NCI-H1417 treated with DMSO at 0.1 percent for 48 hours (cell line): ENCODE measurements around the gene TBX2.
A peak's percentile ranks its signal among the peaks of the same experiment; 100 is the strongest.
"Not testable (repeated sequence)": the region's sequence is repeated elsewhere in the genome, so short reads cannot be mapped to it uniquely, and the experiment has no call there.

ENCODE experiments used
- DNase-seq: peaks from one replicate; lab custom pipeline; 2025; lab: John Stamatoyannopoulos, UW

TBX2 gene

DNA sequence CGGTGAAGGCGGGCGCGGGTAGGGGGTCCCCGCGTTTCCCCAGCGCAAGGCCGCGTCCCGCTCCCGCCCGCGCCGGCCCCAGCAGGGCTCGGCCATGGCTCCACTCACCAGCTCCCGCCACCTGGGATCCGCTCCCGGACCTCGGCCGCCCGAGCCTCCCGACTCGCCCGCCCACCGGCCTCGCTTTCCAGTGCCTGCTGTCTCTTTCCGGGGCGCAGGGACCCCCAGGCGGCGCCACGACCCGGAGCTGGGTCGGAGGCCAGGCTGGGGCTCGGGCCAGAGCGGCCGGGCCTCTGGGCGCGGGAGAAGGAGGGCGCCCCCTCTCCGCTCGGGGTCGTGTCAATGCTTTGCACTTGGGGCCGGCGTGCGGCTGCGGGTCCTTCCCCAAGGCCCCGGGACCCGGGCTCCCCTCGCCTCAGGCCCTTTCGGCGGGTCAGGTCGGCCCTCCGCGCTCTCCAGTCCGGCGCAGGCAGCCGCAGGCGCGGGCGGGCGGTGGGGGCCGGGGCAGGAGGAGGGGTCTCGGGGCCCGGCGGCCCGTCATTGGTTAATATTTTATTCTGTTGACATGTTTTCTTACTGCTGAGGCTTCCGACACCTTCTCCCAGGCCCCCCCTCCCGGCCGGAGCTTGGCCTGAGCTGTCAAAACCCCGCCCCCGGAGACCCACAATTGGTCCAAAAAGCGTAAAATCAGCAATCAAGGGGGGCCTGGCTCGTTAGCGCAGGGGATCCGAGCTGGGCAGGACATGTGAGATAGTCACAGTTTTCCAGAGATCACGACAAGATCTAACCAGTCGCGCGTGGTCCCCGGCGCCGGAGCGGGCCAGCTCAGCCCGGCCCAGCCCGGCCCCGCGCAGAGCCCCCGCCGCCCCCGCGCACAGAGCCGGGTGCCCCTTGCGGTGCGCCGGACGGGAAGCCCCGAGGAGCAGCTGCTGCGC, at the start of gene TBX2:
TSS of gene TBX2 (plus strand) at position 713 of the 935 bp plus-strand sequence. CDS start 334 bp downstream, outside the sequence.
- DNase-seq, result no peak

DNA sequence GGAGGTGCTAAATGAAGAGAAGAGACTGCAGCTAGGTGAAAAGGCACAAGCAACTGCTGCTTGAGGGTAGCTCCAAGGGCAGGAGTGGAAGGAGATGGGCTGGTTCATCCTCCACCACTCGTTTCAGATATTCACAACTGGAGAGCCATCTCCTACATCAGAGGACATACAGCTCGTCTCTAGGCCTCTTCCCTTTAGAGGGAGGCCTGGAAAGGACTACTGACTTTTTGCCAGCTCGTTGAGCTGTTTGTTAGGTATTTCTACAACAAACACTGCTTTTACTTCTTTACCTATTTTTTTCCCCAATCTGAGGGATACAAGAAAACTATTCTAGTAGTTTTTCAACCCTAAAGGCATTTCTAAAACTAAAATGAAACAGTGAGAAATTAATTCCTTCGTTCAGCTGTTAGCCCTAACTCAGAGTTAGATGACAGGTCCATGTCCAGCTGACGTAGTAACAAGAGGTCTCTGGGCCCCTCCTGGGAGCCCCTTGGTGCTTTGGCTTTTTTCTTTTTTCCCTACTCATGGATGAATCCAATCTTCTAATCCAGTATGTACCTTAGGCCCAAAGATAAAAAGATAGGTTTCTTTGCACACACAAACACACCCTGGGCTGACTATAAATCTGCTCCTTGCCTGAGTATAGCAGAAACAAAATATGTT, 47.8 kb upstream of the TBX2 start:
- no peak for DNase-seq

DNA sequence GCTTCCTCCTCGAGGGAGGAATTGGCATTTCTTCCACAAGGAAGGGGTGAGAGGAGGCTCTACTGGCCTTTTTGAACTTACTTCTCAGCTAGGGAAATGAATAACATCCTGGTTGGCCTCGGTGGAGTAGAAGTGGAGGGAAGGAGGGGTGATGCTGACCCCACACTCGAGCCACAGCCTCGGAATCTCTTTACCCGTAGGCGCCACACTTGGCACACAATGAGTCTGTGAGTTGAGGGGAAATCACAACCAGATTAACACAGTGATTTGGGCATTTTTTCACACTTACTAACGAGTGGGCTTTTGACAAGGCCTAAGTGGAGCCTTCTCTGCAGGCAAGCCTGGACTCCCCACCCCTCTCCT, 47.3 kb upstream of the TBX2 start:
- DNase-seq, result no peak

DNA sequence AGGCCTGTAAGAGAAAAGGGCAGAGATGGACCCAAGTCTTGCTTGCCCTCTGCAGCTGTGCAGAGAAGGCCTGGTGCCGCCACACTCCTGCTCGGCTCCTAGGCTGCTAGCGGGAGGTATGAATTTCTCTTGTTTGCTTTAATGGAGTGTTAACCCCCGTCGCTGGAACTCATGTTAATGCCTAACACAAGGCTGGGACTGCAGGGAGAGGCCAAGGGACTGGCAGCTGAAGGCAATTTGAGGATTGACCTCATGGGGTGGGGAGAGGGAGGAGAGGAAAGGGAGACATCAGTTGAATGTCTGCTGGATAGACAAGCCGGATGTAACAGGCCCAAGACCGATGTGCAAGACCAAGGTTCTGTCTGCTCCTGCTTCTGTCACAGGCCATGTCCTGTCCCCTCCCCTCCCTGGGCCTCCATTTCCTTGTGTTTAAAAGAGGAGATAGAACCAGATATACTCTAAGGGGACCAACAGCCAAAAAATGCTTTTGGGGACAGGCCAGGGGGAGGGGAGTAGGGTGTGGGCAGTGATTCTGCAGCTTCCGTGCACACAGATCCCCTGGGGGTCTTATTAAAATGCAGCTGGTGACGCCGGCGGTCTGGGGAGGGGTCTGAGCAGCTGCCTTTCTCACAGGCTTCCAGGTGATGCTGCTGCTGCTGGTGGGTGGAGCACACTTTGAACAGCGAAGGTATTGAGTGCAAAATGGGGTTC, 46.7 kb upstream of the TBX2 start:
- no peak for DNase-seq

DNA sequence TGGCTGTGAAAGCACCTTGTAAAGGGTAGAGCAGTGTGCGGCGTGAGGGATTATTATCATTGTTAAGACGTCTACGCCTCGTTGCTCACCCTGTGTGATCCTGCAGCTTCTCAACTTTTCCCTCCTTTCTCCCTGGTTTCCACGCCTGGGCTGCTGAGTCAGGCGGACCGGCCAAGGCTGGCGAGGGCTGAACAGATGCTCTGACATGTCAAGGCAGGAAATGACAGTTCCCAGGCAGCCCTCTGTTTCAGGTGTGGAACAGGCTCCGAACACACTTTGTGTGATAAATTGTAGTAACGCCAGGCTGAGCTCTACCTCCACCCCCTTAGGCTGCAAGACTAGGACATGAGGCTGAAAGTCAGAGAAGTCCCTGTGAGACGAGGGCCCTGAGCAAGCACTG, 46.0 kb upstream of the TBX2 start:
- no peak for DNase-seq

DNA sequence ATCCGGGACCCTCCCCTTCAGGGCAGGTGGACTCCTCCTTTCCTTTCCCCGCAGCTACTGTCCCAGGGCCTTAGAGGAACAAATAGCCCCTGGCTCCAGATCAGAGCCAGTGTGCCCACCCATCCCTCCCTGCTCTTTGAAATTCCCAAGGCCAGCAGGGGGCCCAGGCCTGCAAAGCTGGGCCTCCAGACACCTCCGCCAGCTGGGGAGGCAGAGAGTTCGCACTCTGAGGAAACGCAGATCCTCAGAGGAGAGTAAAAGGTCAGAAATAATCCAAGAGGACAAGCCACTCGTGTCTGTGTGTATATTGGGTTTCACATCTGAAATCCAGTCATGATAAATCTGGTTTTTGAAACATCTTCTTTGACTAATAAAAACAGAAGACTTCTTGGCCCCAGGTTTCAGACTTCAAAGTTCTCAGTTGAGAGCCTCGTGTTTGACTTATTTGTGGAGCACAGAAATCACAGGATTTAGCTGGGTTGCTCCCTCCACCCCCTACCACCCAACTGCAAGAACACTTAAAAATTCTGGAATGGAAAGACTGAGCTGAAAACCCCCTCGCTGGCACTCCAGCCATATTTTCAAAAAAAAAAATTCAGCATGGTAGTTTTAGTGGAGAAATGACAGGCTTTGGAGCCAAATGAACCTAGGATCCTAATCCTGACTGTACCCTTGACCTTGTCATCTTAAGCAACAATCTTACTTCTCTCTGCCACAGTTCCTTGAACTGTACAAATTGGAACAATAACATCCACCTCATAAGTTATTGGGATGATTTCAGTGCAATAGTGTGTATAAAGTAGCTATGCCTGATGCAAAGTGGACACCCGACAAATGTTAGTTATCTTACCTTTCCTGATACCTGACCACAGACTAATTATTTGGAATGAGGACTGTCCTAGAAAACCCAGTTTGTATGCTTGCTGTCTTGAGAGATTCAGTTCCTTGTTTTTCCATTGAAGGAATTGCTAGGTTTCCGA, 44.5 kb upstream of the TBX2 start:
- no peak for DNase-seq

DNA sequence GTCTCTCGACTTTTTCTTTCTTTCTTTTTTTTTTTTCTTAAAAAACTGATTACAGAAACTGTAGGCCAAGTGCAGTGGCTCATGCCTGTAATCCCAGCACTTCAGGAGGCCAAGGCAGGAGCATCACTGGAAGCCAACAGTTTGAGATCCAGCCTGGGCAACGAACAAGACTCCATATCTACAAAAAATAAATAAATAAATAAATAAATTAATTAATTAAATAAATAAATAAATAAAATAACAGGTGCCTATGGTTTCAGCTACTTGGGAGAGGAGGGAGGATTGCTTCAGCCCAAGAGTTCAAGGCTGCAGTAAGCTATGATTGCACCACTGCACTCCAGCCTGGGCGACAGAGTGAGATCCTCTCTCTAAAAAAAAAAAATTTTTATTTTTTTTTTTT, 42.6 kb upstream of the TBX2 start:
- DNase-seq, result not testable (repeated sequence)

DNA sequence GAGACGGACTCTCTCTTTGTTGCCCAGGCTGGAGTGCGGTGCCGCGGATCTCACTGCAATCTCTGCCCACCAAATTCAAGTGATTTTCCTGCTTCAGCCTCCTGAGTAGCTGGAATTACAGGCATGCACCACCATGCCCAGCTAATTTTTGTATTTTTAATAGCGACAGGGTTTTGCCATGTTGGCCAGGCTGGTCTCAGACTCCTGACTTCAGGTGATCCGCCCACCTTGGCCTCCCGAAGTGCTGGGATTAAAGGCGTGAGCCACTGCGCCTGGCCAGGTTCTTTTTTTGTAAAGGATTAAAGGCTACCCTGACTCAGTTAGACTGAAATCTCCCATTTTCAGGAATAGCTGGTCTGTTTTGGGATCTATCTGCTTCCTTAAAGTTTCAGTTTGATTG, 40.1 kb upstream of the TBX2 start:
- DNase-seq, result not testable (repeated sequence)

DNA sequence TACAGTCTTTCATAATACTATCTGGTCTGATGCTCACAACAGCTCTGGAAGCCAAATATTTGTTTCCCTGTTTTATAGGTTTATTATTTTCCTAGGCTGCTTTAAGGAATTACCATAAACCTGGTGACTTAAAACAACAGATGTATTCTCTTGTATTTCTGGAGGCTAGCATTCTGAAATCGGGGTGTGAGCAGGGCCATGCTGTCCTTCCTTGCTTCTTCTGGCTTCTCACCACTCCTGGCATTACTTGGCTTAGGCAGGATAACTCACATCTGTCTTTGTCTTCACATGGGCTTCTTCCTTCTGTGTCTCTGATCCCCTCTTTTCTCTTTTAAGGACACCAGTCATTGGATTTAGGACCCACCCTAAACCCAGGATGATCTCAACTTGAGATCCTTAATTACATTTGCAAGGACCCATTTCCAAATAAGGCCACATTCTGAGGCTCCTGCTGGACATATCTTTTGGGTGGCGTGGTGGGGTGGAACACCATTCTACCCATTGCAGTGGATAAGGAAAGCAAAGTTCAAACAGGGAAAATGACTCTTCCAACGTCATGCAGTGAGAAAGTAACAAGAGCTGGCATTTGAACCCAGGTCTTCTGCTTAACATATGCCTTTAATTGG, 39.2 kb upstream of the TBX2 start:
- DNase-seq, result no peak

DNA sequence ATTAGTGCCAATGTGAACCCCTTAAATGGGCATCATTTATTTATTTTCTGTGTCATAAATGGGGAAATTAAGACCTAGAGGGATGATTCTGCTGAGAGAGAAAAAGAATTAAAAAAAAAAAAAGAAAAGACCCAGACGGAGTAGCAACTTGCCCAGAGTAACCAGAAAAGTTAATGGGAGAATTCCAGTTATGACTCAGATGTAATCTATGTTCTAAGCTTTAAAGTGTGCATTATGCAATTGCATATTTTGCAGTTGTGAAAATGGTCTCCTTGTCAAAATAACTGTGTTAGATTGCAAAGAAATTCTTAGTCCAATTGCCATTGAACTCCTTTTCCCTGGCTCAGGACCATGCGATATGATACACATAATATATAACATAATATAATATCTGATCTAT, 38.6 kb upstream of the TBX2 start:
- DNase-seq, result no peak

DNA sequence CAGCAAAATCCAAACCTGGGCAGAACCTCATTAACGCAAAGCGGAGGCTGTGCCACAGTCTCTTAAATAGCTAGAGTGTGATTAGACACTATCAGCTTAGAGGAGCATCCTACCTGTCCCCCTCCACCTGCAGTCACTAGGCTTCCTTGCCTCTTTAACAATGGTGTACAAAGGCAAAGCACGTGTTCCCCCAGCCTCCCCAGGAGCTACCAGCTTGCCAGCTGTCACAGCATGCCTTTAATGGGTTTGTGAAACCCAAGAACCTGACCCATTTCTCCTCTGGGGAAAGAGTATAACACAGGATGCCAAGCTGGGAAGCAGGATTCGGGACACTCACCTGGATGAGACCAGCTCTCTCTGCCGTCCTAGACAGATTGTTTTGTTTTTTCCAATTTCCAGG, 37.2 kb upstream of the TBX2 start:
- no peak for DNase-seq

DNA sequence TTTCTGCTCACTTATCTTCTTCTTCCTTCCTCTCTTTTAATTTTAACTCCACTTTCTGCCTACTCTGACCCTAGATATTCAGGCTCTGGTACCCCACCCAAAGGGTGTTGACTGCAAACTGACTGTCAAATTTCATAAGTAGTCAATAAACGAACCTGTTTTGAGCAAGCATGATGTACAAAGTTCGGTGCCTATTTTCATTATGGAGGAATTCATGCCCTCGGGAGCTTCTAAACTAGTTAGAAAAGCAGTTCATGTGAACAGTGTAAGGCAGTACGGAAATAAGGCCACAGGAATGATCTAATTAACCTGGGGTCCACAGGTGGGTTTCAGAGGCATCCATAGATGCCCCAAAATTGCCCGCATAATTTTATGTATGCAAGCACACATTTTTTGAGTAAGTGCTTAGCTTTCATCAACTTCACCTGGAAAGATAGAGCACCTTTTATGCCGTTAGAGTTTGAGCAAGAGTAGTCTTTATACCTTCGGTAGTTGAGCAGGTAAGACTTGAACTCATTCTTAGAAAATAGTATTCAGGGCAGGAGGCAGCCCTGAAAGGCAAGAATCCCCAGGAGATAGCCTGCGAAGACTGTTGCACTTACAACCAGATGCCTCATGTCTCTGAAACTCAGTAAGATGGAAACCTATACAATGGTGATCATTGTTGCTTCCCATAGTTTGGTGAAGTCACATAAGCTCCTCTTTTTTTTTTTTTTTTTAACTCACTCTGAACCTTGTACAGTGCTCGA, 36.6 kb upstream of the TBX2 start:
- no peak for DNase-seq

DNA sequence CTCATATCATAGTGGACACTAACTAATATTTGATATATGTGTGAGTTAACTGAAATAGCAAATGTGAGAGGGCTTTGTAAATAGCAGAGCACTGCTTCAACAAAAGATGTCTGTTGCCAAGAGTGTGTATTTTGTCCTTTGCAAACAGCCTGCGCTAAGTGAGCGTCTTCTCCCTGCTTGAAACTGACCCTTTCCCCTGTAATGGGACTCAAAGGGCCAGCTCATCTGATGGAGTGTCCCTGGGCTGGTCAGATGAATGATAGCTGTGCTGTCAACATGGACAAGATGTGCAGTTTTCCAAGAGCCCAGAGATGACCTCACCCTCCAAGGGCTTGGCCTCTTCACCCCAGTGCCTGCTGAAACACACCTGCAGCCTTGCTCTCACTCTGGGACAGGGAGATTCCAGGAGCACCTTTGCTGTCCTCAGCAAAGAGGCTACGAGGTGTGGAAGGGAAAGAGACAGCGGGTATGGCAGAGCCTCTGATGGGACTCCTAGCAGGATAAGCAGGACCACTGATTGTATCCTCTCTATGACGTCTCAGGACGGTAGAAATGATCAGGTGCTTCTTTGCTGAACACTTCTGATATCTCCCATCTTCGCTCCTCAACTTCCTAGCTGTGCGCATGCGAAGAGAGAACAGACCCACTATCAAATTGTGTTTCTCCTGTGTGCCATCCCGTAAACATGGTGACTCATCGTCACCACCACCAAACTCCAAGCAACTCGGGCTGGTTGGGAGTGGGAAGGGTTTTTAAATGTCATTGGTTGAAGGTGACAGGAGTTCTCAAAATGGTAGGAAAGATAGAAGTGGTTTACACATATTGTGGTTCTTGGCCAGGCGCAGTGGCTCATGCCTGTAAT, 35.8 kb upstream of the TBX2 start:
- no peak for DNase-seq

DNA sequence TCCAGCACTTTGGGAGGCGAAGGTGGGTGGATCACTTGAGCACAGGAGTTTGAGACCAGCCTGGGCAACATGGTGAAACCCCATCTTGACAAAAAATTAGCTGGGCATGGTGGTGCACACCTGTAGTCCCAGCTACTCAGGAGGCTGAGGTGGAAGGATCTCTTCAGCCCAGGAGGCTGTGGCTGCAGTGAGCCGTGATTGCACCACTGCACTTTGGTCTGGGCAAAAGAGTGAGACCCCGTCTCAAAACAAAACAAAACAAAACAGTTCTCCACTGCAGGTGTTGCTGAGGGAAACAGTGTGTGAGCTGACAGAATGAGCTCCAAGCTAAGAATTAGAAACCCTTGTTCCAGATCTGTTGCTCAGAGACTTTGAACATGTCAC, 35.2 kb upstream of the TBX2 start:
- no peak for DNase-seq

DNA sequence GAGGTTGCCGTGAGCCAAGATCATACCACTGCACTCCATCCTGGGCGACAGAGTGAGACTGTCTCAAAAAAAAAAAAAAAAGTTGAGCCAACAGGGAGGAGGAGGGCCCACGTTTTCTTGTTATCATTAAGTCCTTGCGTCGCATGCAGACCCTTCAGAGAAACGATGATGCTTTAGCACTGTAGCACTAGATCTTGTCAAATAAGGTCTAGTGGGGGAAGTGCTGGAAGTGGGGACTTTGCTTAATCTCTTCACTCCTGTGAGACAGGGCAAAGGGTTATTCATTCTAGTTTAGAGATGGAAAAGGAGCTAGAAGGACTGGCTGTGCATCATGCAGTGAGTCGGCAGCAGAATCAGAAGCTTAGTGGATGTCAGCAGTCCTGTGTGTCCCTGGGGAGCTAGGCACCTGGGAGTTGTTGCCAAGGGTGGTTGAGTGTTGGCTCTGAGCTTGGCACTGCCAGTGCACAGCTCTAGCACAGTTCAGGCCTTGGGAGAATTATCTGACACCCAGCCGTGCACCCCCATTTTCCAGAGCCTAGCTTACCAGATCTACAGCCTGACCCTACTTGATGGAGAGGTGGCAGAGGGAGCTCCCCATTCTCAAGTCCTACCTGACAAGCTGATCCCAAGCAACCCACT, 33.4 kb upstream of the TBX2 start:
- no peak for DNase-seq

DNA sequence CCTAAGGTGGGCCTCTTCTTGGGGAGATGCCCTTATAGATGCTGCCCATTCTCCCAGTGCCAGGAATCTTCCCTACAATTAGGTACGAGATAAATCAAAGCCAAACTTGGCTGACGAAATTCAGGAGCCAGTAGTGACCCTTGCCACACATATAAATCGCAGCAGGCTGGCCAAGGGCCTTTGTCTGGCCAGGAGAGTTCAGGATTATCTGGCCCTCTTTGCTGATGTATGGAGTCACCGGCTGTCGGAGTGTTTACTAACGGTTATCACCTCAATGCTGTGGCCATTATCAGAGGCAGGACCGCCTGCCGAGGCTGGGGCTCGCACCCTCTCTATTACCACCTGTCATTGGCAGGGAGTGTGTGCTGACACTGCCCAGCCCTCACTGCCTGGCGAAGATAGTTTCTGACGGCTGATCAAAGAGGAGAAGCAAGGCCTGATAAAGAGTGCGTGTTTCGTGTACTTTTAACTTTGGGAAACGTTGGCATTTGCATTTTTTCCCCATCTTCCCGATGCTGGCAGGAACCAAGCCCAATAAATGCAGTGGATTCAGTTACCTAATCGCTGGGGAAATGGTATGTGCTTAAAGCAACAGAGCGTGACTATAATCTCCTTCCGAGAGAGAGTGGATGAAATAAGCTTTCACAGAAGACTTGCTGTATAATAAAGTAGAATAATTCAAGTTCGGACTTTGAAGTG, 32.8 kb upstream of the TBX2 start:
- peak; percentile 7 for DNase-seq

DNA sequence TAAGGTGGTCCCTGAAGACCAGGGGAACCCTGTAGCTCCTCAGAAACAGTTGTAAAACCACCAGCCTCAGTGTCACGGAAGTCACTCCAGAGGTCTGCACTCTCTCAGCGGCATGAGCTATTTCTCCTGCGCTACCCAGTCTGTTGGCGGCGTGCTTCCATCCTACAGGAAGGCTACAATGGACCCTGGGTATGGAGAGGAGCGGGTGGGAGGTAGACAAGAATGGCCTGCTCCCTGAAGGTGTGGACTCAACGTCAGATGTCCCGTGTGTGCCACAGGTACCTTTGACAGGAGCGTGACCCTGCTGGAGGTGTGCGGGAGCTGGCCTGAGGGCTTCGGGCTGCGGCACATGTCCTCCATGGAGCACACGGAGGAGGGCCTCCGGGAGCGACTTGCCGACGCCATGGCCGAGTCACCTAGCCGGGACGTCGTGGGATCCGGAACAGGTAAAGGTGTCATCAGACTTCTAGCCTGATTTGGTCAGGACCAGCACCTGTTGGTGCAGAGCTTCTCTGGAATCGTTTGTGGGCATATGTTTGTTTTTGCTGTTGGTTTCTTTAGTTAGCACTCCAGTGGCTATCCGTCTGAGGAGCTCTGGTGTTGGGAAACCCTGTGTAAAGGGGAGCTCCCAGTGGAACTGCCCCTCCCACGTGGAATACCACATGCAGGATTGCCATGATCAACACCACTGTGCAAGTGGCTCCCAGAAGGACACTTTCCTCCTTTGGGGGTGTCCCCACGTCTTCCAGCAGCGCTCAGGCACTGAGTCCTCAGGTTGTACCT, 31.4 kb upstream of the TBX2 start:
- no peak for DNase-seq
